ENCODE results near the gene PLEKHG3.

- TF ChIP-seq POLR2A (IDR thresholded peaks at IDR 0.05; ENCODE audit: low read depth, low read length) (no peak), POLR2AphosphoS5 (IDR thresholded peaks at IDR 0.05; ENCODE audit: low read depth, low read length) (no peak), POU2F2 (IDR thresholded peaks at IDR 0.05; ENCODE audit: low read depth, low read length) (no peak), TAF1 (IDR thresholded peaks at IDR 0.05; ENCODE audit: low read depth, low read length) (no peak), SPI1 (IDR thresholded peaks at IDR 0.05; ENCODE audit: low read depth, low read length) (no peak)
These were observed 42.4 kb downstream of the PLEKHG3 start for GRCh38 chr14:64746298-64747250.

Measured in GM12891 (cell line).